DMS153 (cell line): ENCODE results near the gene SQOR.
A peak's percentile ranks its signal among the peaks of the same experiment; 100 is the strongest.

Experiments used
- DNase-seq: peaks from one replicate; lab custom pipeline; 2025; lab: John Stamatoyannopoulos, UW

SQOR gene

DNA sequence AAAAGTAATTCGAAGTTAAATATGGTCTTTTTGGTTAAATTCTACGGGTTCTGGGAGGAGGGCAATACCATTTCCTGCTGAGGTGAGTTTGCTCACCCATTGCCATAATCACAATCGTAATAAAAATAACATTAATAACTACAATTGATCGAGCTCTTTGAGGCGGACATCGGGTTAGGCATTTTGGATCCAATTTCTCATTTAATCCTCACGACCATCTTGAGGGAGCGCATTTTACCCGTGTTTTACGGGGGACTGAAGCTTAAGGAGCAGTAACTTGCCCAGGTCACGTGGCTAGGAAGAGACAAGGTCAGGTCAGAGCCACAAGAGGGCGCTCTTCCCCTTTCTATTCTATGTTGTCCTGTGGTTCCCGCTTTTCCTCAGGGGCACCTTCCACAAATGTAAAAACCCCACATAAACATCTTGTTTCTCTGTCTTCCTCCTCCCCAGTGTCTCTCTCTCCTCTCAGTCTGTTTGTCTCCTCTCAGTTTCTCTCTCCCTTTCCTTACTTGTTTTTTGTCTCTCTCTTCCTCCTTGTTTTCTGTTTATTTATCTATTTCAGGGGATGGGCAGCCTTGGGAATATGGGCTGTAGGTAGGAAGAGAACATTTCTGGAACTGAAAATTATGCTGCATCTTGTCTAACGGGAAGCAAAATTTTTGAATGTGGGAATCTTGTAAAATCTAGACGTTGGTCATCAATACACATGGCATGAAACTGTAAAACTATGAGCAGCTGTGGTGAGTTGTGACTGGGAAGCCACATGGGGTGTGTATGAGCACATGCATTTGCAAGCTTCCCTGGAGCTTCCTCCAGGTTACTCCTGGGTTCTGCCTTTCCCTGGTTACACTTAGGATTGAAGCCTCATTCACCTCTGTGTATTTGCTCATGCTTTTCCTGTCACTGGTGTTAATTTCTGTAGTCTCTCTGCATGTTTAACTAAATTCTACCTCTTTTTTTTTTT, 71.0 kb downstream of the SQOR start:
- peak; percentile 34 for DNase-seq

- DNase-seq = peak; percentile 52
Measured at GRCh38 chr15:45710657-45711056, 75.8 kb downstream of the SQOR start.

DNA sequence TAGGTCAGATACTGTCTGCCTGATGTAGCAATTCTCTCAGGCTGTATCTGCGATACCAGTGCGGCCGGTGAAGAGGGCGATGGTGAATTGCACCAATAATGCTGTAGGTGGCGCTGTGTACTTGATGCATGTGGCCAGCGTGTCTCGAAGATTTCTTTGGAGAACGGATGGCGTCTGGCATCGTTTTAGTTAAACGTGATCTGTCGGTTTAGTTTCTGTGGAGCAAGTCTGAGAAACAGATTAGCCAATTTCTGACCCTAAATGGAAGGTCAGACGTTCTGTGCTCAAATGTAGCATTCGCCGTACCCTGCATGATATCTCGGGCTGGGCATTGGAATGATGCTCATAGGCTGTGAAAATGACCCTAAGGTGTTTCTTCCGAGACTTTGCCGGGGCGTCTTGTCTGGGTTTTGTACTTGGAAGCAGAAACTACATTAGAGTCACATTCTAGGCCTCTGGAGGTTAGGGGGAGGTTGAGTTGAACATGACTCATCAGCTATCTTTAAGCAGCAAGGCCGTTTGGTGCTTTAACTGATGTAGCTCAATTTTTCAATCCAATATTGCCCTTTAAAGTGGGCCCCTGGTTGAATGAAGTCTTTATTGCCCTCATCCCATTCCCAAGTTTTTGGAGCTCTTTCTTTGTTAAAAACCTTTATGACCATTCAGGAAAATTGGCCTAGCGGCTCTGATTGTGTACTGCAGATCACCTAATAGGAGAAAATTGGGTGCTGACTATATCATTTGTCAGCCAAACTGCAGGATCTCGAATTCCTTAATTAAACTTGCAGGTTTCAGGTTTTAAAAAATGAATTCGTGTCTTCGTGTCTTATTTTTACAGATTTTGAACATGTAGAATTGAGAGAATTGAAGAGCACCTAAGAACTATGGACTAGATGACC, 80.0 kb downstream of the SQOR start:
- DNase-seq = no peak

DNA sequence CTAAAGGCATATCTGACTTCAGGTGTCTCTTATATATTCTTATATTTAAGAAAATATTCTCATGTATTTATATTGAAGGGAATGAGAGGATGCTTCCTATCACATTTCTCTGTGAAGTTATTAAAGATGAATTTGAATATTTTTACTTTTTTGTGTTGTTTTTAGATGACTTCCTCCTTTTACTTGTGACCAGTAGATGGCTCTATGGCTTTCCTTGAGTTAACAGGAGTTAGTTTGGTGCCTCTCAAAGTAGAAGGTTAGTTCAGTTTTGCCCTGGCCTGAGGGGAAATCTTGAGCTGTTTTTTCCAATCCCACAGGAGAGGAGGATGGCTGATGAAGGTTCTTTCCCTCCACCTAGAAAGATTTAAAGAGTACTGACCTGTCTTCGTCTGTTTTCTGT, 80.7 kb downstream of the SQOR start:
- DNase-seq = no peak

GRCh38 chr15:45719490-45719889, 84.7 kb downstream of the SQOR start:
- no peak for DNase-seq

DNA sequence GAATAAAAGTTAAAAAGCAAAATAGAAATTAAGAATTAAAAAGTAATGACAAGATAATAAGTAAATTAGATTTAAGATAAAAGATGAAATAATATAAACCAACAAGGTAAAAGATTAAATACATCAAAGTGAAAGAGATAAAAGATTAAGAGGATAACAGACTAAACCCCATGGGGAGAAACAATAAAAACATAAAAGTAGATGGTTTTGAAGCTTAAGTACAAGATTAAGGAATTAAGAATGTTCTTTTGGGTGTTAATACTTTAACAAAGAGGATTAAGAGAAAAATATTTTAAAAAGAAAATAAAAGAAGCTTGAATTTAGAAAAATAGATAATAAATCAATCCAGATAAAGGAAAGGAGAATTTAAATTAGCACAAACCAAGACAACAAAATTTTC, 85.4 kb downstream of the SQOR start:
- DNase-seq = no peak

DNA sequence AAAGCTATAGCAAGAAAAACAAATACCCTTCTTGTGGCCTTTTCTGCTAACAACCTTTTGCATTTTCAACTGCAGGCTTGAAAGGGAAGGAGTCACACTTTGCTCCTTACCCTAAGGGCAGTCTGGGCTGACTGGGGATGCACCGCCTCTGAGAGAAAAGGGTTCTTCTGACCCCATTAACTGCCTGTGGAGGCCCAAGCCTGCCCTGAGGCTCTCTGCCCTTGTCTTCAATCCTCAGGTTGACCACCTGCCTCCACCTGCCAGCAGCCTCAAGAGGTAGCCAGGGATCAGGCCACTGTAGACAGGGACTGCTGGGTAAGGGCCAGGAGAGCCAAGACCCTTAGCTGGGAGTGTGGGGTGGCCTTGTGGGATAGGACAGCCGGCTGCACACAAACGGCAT, 93.8 kb downstream of the SQOR start:
- DNase-seq = no peak

- no peak for DNase-seq
Measured at GRCh38 chr15:45729141-45729540, 94.3 kb downstream of the SQOR start.

DNA sequence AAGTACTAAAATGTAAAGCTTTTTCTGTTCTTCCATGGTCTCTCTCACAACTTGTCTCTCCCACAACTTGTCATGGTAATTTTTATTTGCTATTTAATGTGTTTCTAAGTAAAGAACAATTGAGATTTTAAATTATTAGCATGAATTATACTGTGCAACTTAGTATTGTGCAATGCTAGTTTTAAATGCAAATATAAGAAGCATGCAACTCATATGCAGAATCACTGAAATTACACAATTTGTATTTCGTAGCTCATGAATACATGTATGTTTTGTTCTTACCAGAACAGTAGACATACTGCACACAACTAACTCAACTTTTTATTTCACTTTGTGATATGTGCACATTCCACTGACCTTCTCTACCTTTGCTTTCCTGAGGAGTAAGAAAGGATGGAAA, 96.5 kb downstream of the SQOR start:
- no peak for DNase-seq

GRCh38 chr15:45732662-45733061, 97.8 kb downstream of the SQOR start:
- no peak for DNase-seq

DNA sequence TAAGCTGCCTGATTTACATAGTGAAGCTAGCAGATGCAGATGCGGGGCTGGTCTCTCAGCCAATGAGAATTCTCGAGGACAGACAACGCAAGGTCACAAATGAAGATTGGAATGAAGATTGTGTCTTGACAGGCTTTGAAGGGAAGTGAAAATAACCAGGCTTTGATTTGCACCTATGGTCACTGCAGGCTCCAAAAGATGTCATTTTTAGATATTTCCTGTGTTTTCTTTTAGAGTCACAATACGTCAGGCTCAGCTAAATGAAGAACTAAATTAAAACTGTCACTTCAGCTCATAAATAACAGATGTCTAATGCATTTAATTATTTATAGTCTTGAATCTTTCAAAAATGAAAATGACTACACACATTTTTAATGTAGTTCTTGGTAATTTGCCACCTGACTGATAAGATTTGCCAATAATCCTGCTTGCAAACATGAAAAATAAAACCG, 99.5 kb downstream of the SQOR start:
- DNase-seq = no peak
